PC-9 (cell line): ENCODE data around the gene RALGAPA2. TPM values are rescaled to one million over a fixed set of nuclear protein-coding genes. Genes with fewer than 3 reads are reported as not detected.
A peak's percentile ranks its signal among the peaks of the same experiment; 100 is the strongest.

Source experiments
- BruUV-seq: library from RNA; stranded (reverse); fragments of 400-500 nt; replicated peaks from 2 replicates; lab custom pipeline; 2021; lab: Mats Ljungman, UMichigan
- CTCF ChIA-PET: fragments of 300-600 bp; sonication (Branson Sonifier 250); formaldehyde crosslinking; loops from one replicate; lab custom pipeline; 2022; ENCODE audit warnings: antibody characterized with exemption; lab: Charles Lee
- POLR2A ChIA-PET: fragments of 300-600 bp; sonication (Branson Sonifier 250); formaldehyde crosslinking; loops from one replicate; lab custom pipeline; 2022; ENCODE audit warnings: antibody characterized with exemption; ENCODE audit not compliant: unreplicated experiment; lab: Charles Lee
- DNase-seq, 2 experiments: peaks; one replicate each; pipeline versions ENCODE4 v3.0.0 to v3.0.0-alpha.2; 2015 to 2022; ENCODE audit warnings: mixed read lengths in 1 of 2
- H2AFZ ChIP-seq: fragments of 200-600 bp; sonication (generic); 2 replicates; pipeline ENCODE4 v1.8.1; 2017; ENCODE audit warnings: antibody characterized with exemption
- H3F3A ChIP-seq: fragments of 200-600 bp; sonication (generic); 2 replicates; pipeline ENCODE4 v1.8.1; 2017; ENCODE audit warnings: antibody characterized with exemption, mild to moderate bottlenecking, low read depth; ENCODE audit not compliant: insufficient read depth
- H3K27ac ChIP-seq: fragments of 200-600 bp; sonication (generic); 2 replicates; pipeline ENCODE4 v1.6.1; 2016; ENCODE audit warnings: mixed run types
- H3K27me3 ChIP-seq: fragments of 200-600 bp; sonication (generic); 2 replicates; pipeline ENCODE4 v1.6.1; 2016; ENCODE audit warnings: low read depth, mixed run types; ENCODE audit not compliant: insufficient read depth
- H3K36me3 ChIP-seq: fragments of 200-600 bp; sonication (generic); 2 replicates; pipeline ENCODE4 v1.6.1; 2016; ENCODE audit warnings: low read depth, mixed run types
- H3K4me1 ChIP-seq: fragments of 200-600 bp; sonication (generic); replicated peaks from 2 replicates; pipeline ENCODE4 v1.6.1; 2016; ENCODE audit warnings: mixed run types; ENCODE audit not compliant: insufficient read depth
- H3K4me2 ChIP-seq: fragments of 200-600 bp; sonication (generic); 2 replicates; pipeline ENCODE4 v1.6.1; 2017; ENCODE audit warnings: mixed run types
- H3K4me3 ChIP-seq: fragments of 200-600 bp; sonication (generic); 2 replicates; pipeline ENCODE4 v1.6.1; 2016; ENCODE audit warnings: mixed run types
- H3K79me2 ChIP-seq: fragments of 200-600 bp; sonication (generic); 2 replicates; pipeline ENCODE4 v1.6.1; 2017; ENCODE audit warnings: low read depth, mixed run types
- H3K9me2 ChIP-seq: fragments of 200-600 bp; sonication (generic); 2 replicates; pipeline ENCODE4 v1.8.1; 2017; ENCODE audit warnings: mild to moderate bottlenecking; ENCODE audit not compliant: insufficient read depth
- H3K9me3 ChIP-seq: fragments of 200-600 bp; sonication (generic); 2 replicates; pipeline ENCODE4 v1.8.1; 2016; ENCODE audit warnings: low read depth; ENCODE audit not compliant: insufficient read depth
- H4K20me1 ChIP-seq: fragments of 200-600 bp; sonication (generic); 2 replicates; pipeline ENCODE4 v1.8.1; 2017; ENCODE audit not compliant: insufficient read depth
- EZH2 ChIP-seq: fragments of 200-600 bp; sonication (generic); IDR thresholded peaks from 2 replicates; pipeline ENCODE4 v1.8.0; 2017; ENCODE audit warnings: antibody characterized with exemption, low read depth
- intact Hi-C: fragments of 100-400 bp; cut with micrococcal nuclease; formaldehyde crosslinking; loops from one replicate; pipeline ENCODE4 v1.10.0; 2022; ENCODE audit not compliant: unreplicated experiment
- total RNA-seq: library from RNA; stranded (reverse); gene quantifications from 2 replicates; pipeline ENCODE4 v1.2.3, GENCODE V29; 2021
- TF ChIP-seq, protein P1 (sequence below): fragments of 200-600 bp; sonication (generic); conservative IDR thresholded peaks from 2 replicates; pipeline ENCODE4 v1.6.1; 2017; ENCODE audit warnings: mixed run types, antibody characterized with exemption, mild to moderate bottlenecking, moderate library complexity

Gene RALGAPA2
- total RNA-seq, 1 experiment from 2014 or later = 28.7 TPM

DNA sequence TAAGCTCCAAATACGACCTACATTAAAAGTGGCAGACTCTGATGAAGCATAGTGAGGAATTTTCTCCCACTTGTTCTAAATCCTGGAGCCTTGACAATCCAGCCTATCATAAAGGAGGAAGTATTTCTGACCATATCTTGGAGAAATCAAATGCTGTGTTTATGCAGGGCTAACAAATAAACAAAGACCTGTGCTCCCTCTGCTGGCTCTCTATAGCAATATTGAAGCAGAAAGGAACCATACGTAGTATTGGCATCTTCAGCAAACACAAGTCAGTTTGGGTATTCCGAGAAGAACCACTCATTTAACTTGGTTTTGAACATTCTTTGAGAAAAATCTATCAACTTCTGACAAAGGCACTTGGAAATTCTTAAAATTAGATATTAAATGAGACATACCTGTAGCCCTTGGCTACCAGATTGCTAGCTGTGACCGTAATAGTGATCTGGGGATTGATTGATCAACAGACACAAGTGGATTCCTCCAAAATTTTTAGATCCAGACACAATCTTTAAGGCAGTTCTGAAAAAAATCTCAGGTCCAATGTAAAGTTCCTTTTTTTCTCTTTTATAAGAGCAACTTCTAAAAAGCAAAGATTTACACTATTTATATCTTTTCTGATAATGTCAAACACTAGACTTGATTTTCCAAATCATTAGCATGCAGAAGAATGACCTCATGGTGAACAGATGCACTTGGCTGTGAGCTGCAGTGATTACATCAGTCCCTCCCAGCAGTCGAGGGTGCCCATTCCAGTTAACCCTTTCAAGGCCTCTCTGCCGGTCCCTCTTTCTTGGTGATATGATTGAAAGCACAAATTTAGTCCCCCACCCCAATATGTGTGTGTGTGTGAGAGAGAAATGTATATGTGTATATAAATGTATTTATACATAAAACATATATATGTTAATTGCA is 304.3 kb downstream of the RALGAPA2 start:
- no peaks in the 10 kb centered on the region for H3K9me3 ChIP-seq
- POLR2A ChIA-PET = no interaction called here
- BruUV-seq = no TSS peak
- no peaks in the 10 kb centered on the region for H3K79me2 ChIP-seq
- H3K36me3 ChIP-seq = no peaks in the 10 kb centered on the region
- CTCF ChIA-PET = no interaction called here
- DNase-seq = no peak
- intact Hi-C loops = no loop called here
- H3K4me2 ChIP-seq = no peak overlapping the region
- no peaks in the 10 kb centered on the region for H4K20me1 ChIP-seq
- no peaks in the 10 kb centered on the region for H3K4me1 ChIP-seq
- H3F3A ChIP-seq = no peaks in the 10 kb centered on the region
- no peak overlapping the region for H3K4me3 ChIP-seq
- H2AFZ ChIP-seq = no peak overlapping the region
- TF ChIP-seq EZH2 = no peak
- TF ChIP-seq, protein P1, sequence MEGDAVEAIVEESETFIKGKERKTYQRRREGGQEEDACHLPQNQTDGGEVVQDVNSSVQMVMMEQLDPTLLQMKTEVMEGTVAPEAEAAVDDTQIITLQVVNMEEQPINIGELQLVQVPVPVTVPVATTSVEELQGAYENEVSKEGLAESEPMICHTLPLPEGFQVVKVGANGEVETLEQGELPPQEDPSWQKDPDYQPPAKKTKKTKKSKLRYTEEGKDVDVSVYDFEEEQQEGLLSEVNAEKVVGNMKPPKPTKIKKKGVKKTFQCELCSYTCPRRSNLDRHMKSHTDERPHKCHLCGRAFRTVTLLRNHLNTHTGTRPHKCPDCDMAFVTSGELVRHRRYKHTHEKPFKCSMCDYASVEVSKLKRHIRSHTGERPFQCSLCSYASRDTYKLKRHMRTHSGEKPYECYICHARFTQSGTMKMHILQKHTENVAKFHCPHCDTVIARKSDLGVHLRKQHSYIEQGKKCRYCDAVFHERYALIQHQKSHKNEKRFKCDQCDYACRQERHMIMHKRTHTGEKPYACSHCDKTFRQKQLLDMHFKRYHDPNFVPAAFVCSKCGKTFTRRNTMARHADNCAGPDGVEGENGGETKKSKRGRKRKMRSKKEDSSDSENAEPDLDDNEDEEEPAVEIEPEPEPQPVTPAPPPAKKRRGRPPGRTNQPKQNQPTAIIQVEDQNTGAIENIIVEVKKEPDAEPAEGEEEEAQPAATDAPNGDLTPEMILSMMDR = peak; percentile 55
- H3K27me3 ChIP-seq = no peaks in the 10 kb centered on the region
- H3K27ac ChIP-seq = no peak overlapping the region
- H3K9me2 ChIP-seq = no peaks in the 10 kb centered on the region

DNA sequence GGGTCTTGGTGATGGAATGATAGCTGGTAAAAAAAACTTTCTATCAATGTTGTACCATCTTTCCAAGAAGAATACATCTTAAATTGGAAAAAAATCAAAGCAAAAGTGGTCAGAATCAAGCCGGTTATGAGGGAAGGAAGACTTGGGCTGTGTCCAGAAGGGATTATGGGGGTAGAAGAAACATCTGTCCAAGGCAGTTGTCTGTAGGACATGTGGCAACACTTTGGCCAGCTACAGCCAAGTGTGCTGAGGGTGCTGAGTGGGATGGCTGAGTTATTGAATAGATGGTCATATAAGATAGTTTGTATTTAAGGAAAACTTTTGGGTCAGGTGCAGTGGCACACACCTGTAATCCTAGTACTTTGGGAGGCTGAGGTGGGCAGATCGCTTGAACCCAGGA is 306.1 kb downstream of the RALGAPA2 start:
- Histone ChIP-seq H3F3A (no peaks in the 10 kb centered on the region), H3K36me3 (no peaks in the 10 kb centered on the region), H3K9me3 (no peaks in the 10 kb centered on the region), H4K20me1 (no peaks in the 10 kb centered on the region), H3K27ac (no peak overlapping the region), H3K4me3 (no peak overlapping the region), H3K27me3 (no peaks in the 10 kb centered on the region), H3K4me1 (no peaks in the 10 kb centered on the region), H3K4me2 (no peak overlapping the region), H3K9me2 (no peaks in the 10 kb centered on the region), H2AFZ (no peak overlapping the region), H3K79me2 (no peaks in the 10 kb centered on the region)
- POLR2A ChIA-PET = no interaction called here
- no TSS peak for BruUV-seq
- CTCF ChIA-PET = no interaction called here
- intact Hi-C loops = no loop called here
- no peak for DNase-seq
- TF ChIP-seq, protein P1 = no peak
- no peak for TF ChIP-seq EZH2

DNA sequence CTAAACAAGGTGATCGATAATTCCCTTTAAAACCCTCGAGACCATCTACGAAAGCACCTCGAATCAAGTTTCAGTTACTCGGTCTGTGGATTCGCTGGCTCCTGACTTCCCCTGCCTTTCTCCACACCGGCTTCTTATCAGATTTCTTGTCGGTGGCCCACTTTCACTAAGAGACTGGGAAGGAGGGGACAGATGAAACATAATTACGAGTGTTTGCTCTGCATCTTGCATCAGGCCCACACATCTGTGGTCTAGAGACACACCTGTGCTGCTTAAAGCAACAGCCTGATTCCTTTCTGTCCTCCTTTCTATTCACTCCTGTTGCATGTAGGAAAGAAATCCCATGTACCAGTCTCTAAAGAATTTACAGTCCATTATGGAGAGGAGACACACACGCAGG is 306.8 kb downstream of the RALGAPA2 start:
- intact Hi-C loops = no loop called here
- ChIA-PET POLR2A (no interaction called here), CTCF (no interaction called here)
- no peaks in the 10 kb centered on the region for H3K9me3 ChIP-seq
- no peak for TF ChIP-seq EZH2
- TF ChIP-seq, protein P1 = no peak
- H3K4me1 ChIP-seq = no peaks in the 10 kb centered on the region
- no peaks in the 10 kb centered on the region for H3K27me3 ChIP-seq
- H3K9me2 ChIP-seq = no peaks in the 10 kb centered on the region
- no peak for DNase-seq
- no peaks in the 10 kb centered on the region for H3K36me3 ChIP-seq
- H3K4me3 ChIP-seq = no peak overlapping the region
- H2AFZ ChIP-seq = no peak overlapping the region
- H4K20me1 ChIP-seq = no peaks in the 10 kb centered on the region
- BruUV-seq = no TSS peak
- H3K27ac ChIP-seq = no peak overlapping the region
- no peaks in the 10 kb centered on the region for H3F3A ChIP-seq
- no peak overlapping the region for H3K4me2 ChIP-seq
- H3K79me2 ChIP-seq = no peaks in the 10 kb centered on the region
